ENCODE data around the gene FEZF1. TPM values are rescaled to one million over a fixed set of nuclear protein-coding genes. Genes with fewer than 3 reads are reported as not detected.
"Not testable (repeated sequence)": the region's sequence is repeated elsewhere in the genome, so short reads cannot be mapped to it uniquely, and the experiment has no call there.

The FEZF1 gene
- total RNA-seq, 2 donors from 2014 or later, result not detected

DNA sequence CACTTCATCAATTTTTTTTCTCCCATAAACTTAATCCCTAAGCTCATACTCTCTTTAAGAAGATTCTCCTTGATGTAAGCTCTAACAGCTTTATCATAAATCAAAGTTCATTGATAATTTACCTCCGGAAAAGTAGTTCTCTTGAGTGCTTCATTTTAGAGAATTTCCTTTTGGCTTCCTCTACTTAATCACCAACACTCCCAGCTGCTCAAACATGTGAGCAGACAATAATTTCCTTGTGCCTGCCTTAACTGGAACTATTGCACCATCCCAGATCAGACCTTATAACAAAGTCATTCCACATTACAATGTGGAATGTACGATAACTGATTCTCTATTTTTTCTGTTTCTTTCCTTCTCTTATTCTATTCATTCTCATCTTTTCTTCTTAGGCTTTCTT, 5.9 kb downstream of the FEZF1 start:
- Histone ChIP-seq H3K27ac (no peak overlapping the region), H3K4me1 (peaks cover 0 to 13% of the 10 kb centered on the region in 2 donors), H3K4me3 (no peak overlapping the region), H3K36me3 (no peaks in the 10 kb centered on the region), H3K9me3 (no peaks in the 10 kb centered on the region), H3K27me3 (peaks cover 30 to 41% of the 10 kb centered on the region in 2 donors)
- TF ChIP-seq, protein P1, sequence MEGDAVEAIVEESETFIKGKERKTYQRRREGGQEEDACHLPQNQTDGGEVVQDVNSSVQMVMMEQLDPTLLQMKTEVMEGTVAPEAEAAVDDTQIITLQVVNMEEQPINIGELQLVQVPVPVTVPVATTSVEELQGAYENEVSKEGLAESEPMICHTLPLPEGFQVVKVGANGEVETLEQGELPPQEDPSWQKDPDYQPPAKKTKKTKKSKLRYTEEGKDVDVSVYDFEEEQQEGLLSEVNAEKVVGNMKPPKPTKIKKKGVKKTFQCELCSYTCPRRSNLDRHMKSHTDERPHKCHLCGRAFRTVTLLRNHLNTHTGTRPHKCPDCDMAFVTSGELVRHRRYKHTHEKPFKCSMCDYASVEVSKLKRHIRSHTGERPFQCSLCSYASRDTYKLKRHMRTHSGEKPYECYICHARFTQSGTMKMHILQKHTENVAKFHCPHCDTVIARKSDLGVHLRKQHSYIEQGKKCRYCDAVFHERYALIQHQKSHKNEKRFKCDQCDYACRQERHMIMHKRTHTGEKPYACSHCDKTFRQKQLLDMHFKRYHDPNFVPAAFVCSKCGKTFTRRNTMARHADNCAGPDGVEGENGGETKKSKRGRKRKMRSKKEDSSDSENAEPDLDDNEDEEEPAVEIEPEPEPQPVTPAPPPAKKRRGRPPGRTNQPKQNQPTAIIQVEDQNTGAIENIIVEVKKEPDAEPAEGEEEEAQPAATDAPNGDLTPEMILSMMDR (IDR thresholded peaks at IDR 0.05), result no peak
- no peak for DNase-seq (ENCODE audit: low spot score)

DNA sequence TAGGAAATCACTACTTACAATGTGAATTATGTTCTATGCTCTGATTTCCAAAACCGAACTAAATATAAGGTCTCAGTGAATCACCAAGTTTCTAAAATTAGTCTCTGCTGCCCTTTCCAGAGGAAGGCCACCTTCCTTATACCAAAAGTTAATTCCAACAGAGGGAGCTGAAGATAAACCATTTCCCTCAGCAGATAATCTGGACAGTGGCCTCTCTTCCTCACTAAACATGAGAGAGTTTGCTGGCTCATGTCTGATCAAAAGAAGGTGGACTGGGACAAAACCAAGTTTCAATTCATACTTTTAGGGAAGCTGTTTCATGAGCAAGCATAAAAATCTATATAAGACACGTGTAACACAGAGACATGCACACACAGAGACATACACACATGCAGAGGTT, 6.4 kb downstream of the FEZF1 start:
- Histone ChIP-seq H3K27ac (no peak overlapping the region), H3K27me3 (peaks cover 30 to 36% of the 10 kb centered on the region in 2 donors), H3K4me3 (no peak overlapping the region), H3K9me3 (no peaks in the 10 kb centered on the region), H3K36me3 (no peaks in the 10 kb centered on the region), H3K4me1 (peaks cover 0 to 12% of the 10 kb centered on the region in 2 donors)
- TF ChIP-seq, protein P1 (IDR thresholded peaks at IDR 0.05), result no peak
- no peak for DNase-seq (ENCODE audit: low spot score)

DNA sequence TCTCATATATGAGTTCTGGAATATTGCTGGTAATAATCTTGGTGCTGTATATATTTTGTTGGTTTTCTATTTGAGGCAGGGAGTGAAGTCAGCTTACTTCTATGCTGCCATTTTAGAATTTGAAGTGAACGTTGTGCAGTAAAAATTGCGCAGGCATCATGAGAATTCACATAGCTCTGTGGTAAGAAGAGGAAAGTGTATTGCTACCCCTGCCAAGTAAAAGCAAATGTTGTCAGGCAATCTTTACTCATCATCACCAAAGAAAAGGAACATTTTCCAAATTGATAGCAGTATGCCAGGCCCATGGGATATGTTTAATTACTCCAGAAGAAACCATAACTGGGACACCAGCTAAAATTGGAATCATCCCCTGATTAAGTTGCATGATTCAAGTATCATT, 13.4 kb downstream of the FEZF1 start:
- H3K27ac ChIP-seq, result no peak overlapping the region
- TF ChIP-seq, protein P1 (IDR thresholded peaks at IDR 0.05), result no peak

DNA sequence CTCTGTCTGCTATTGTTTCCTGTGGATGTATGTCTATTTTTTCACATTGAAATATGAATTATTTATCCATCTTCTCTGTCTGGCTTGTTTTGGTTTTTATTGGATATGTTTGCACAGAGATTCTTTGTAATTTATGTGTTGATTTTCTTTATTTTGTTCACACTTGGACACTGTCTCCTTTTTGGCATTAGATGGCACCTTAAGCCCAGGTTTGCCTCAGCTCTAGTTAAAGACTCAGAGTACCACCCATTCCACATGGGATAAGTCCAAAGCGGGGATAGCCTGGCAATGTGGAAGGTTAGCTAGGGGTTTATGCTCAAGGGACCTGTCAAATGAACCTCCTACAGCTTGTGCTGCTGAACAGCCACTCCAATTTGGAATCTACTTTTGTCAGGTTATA, 14.1 kb downstream of the FEZF1 start:
- TF ChIP-seq, protein P1 (IDR thresholded peaks at IDR 0.05), result no peak
- Histone ChIP-seq H3K27ac (no peak overlapping the region), H3K4me3 (no peak overlapping the region), H3K4me1 (no peaks in the 10 kb centered on the region), H3K9me3 (peaks cover 0 to 24% of the 10 kb centered on the region in 2 donors), H3K36me3 (no peaks in the 10 kb centered on the region), H3K27me3 (no peaks in the 10 kb centered on the region)
- no peak for DNase-seq (ENCODE audit: low spot score)

More for the DNA sequence above, 13.4 kb downstream of the FEZF1 start:
- H3K9me3 ChIP-seq, result peaks cover 0 to 24% of the 10 kb centered on the region in 2 donors
- H3K27me3 ChIP-seq, result no peaks in the 10 kb centered on the region
- H3K4me1 ChIP-seq, result no peaks in the 10 kb centered on the region
- DNase-seq (ENCODE audit: low spot score), result no peak
- no peak overlapping the region for H3K4me3 ChIP-seq
- H3K36me3 ChIP-seq, result no peaks in the 10 kb centered on the region

GRCh38 chr7:122289426-122289825, 15.1 kb downstream of the FEZF1 start:
- peaks cover 0 to 24% of the 10 kb centered on the region in 2 donors for H3K9me3 ChIP-seq
- TF ChIP-seq, protein P1 (IDR thresholded peaks at IDR 0.05), result no peak
- DNase-seq (ENCODE audit: low spot score), result no peak
- H3K4me1 ChIP-seq, result no peaks in the 10 kb centered on the region
- H3K36me3 ChIP-seq, result no peaks in the 10 kb centered on the region
- no peaks in the 10 kb centered on the region for H3K27me3 ChIP-seq
- H3K27ac ChIP-seq, result no peak overlapping the region
- H3K4me3 ChIP-seq, result no peak overlapping the region

DNA sequence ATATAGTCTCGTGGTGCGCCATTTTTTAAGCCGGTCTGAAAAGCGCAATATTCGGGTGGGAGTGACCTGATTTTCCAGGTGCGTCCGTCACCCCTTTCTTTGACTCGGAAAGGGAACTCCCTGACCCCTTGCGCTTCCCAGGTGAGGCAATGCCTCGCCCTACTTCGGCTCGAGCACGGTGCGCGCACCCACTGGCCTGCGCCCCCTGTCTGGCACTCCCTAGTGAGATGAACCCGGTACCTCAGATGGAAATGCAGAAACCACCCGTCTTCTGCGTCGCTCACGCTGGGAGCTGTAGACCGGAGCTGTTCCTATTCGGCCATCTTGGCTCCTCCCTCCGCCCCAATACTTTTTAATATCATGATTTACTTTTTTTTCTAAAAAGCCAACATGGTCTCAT, 19.9 kb downstream of the FEZF1 start:
- H3K36me3 ChIP-seq; H3K4me1 ChIP-seq; H3K9me3 ChIP-seq; H3K27me3 ChIP-seq; H3K4me3 ChIP-seq; DNase-seq (ENCODE audit: low spot score); H3K27ac ChIP-seq: not testable (repeated sequence)

All from right atrium auricular region (tissue), 2 donors.